HepG2 (cell line): Measurements from ENCODE around the gene LENG1. TPM values are rescaled to one million over a fixed set of nuclear protein-coding genes. Genes with fewer than 3 reads are reported as not detected.

ENCODE experiments used
- ATAC-seq: fragments of 200-7000 bp; cut with Tn5 transposase; 3 replicates; pipeline ENCODE4 v1.9.1; 2020; ENCODE audit warnings: mild to moderate bottlenecking, moderate library complexity
- BruUV-seq: library from RNA; stranded (reverse); fragments of 400-500 nt; replicated peaks from 2 replicates; lab custom pipeline; 2021; lab: Mats Ljungman, UMichigan
- CTCF ChIA-PET: fragments of 300-600 bp; formaldehyde crosslinking; extraction: SDS; loops from one replicate; lab custom pipeline; 2021; ENCODE audit warnings: low total read pairs, inconsistent platforms, low intra/inter-chr PET ratio; lab: Yijun Ruan, JAX
- POLR2A ChIA-PET: fragments of 350-600 bp; sonication (Branson Sonifier 250); formaldehyde crosslinking; loops from one replicate; lab custom pipeline; 2020; ENCODE audit warnings: antibody characterized with exemption, inconsistent platforms; lab: Yijun Ruan, JAX
- DNase-seq: peaks from one replicate; pipeline ENCODE4 v3.0.0-alpha.2; 2015; ENCODE audit warnings: low spot score
- FAIRE-seq: peaks from 3 replicates; lab custom pipeline; 2011; peaks lifted over from hg19 to GRCh38; lab: Jason Lieb, UNC
- H2AFZ ChIP-seq: one replicate; pipeline ENCODE4 v1.6.1; 2011; ENCODE audit warnings: low read length, inconsistent platforms
- H3K27ac ChIP-seq: fragments of 300-600 bp; 3 replicates; pipeline ENCODE4 v1.8.0; 2011; ENCODE audit warnings: mixed run types, mild to moderate bottlenecking, mixed read lengths, low read length, inconsistent platforms; ENCODE audit not compliant: insufficient read depth; ENCODE audit errors: extremely low read length
- H3K27me3 ChIP-seq, 2 experiments: fragments of 200-600 bp in 1 of 2; 2 replicates in 1 of 2; 3 replicates in 1 of 2; pipeline versions ENCODE4 v1.6.0 to v1.8.0; 2011; ENCODE audit warnings: low read length in 2 of 2, mild to moderate bottlenecking in 2 of 2, moderate library complexity in 2 of 2, inconsistent platforms in 1 of 2; ENCODE audit not compliant: insufficient read depth in 2 of 2, control insufficient read depth in 1 of 2
- H3K36me3 ChIP-seq, 2 experiments: fragments of 200-600 bp in 1 of 2; replicated peaks in 1 of 2; 2 replicates in 1 of 2; 3 replicates in 1 of 2; pipeline versions ENCODE4 v1.5.1 to v1.8.0; 2011; ENCODE audit warnings: low read length in 2 of 2, inconsistent platforms in 1 of 2; ENCODE audit not compliant: insufficient read depth in 2 of 2, control insufficient read depth in 1 of 2
- H3K4me1 ChIP-seq: 2 replicates; pipeline ENCODE4 v1.5.1; 2012; ENCODE audit warnings: low read length, inconsistent platforms; ENCODE audit not compliant: insufficient read depth
- H3K4me2 ChIP-seq: 2 replicates; pipeline ENCODE4 v1.6.0; 2011; ENCODE audit warnings: low read depth, low read length, inconsistent platforms
- H3K4me3 ChIP-seq, 3 experiments: fragments of 200-600 bp in 1 of 3; sonication (generic), shearing (Covaris generic) in 1 of 3; replicated peaks in 1 of 3; 2 replicates each; pipeline ENCODE4 v1.5.1; 2011 to 2016; ENCODE audit warnings: low read length in 3 of 3, inconsistent platforms in 2 of 3, low read depth in 2 of 3, mild to moderate bottlenecking in 2 of 3, control low read depth in 1 of 3, mixed read lengths in 1 of 3; ENCODE audit not compliant: insufficient read depth in 1 of 3
- H3K79me2 ChIP-seq: one replicate; pipeline ENCODE4 v1.6.1; 2011; ENCODE audit warnings: low read length, inconsistent platforms; ENCODE audit not compliant: insufficient read depth
- H3K9ac ChIP-seq: 2 replicates; pipeline ENCODE4 v1.6.0; 2011; ENCODE audit warnings: mild to moderate bottlenecking, low read depth, low read length, inconsistent platforms; ENCODE audit not compliant: insufficient read depth
- H3K9me3 ChIP-seq: 2 replicates; pipeline ENCODE4 v1.5.1; 2012; ENCODE audit warnings: mild to moderate bottlenecking, low read length
- H4K20me1 ChIP-seq: 2 replicates; pipeline ENCODE4 v1.6.0; 2011; ENCODE audit warnings: inconsistent platforms, mild to moderate bottlenecking, low read length, moderate library complexity; ENCODE audit not compliant: insufficient read depth
- GABPB1 ChIP-seq: IDR thresholded peaks from 2 replicates; pipeline ENCODE4 v1.6.1; 2016; ENCODE audit warnings: mild to moderate bottlenecking, missing genetic modification reagents, moderate library complexity, missing compliant biosample characterization
- MTF2 ChIP-seq: sonication (generic); formaldehyde crosslinking; IDR thresholded peaks from 2 replicates; pipeline ENCODE4 v1.5.0; 2020; ENCODE audit warnings: missing genetic modification reagents, borderline replicate concordance
- PAF1 ChIP-seq: IDR thresholded peaks from 2 replicates; pipeline ENCODE4 v1.6.1; 2016; ENCODE audit warnings: missing genetic modification reagents, missing compliant biosample characterization
- PBX2 ChIP-seq: IDR thresholded peaks from 2 replicates; pipeline ENCODE4 v1.6.1; 2016; ENCODE audit warnings: control low read depth
- POLR2A ChIP-seq, 2 experiments: IDR thresholded peaks; 2 replicates each; pipeline ENCODE4 v1.6.1; 2011; ENCODE audit warnings: low read depth in 2 of 2, low read length in 2 of 2, mild to moderate bottlenecking in 1 of 2, moderate library complexity in 1 of 2; ENCODE audit not compliant: insufficient read depth in 1 of 2
- POLR2AphosphoS5 ChIP-seq: IDR thresholded peaks from 2 replicates; pipeline ENCODE4 v1.6.1; 2012; ENCODE audit warnings: low read depth, low read length
- RBFOX2 ChIP-seq: fragments of 200-400 bp; formaldehyde crosslinking; IDR thresholded peaks from 2 replicates; pipeline ENCODE4 v1.6.1; 2017; ENCODE audit warnings: low read depth, mild to moderate bottlenecking, low read length
- RBM22 ChIP-seq: fragments of 200-400 bp; formaldehyde crosslinking; optimal IDR thresholded peaks from 2 replicates; pipeline ENCODE3; 2017; ENCODE audit warnings: mild to moderate bottlenecking, low read length, moderate library complexity
- RCOR2 ChIP-seq: IDR thresholded peaks from 2 replicates; pipeline ENCODE4 v1.6.1; 2016; ENCODE audit warnings: missing biosample characterization, missing genetic modification reagents
- RFX3 ChIP-seq: IDR thresholded peaks from 2 replicates; pipeline ENCODE4 v1.6.1; 2016; ENCODE audit warnings: missing biosample characterization, missing genetic modification reagents
- RFXAP ChIP-seq: sonication (generic); formaldehyde crosslinking; IDR thresholded peaks from 2 replicates; pipeline ENCODE4 v1.4.0; 2020; ENCODE audit warnings: missing genetic modification reagents, borderline replicate concordance
- SMAD9 ChIP-seq: sonication (generic); formaldehyde crosslinking; IDR thresholded peaks from 2 replicates; pipeline ENCODE4 v1.5.1; 2020; ENCODE audit warnings: mild to moderate bottlenecking, missing genetic modification reagents
- SRSF9 ChIP-seq: fragments of 200-400 bp; formaldehyde crosslinking; IDR thresholded peaks from 2 replicates; pipeline ENCODE4 v1.6.1; 2018; ENCODE audit warnings: borderline replicate concordance, mild to moderate bottlenecking, low read depth, low read length; ENCODE audit not compliant: insufficient read depth, poor library complexity, severe bottlenecking
- XBP1 ChIP-seq: sonication (generic); formaldehyde crosslinking; IDR thresholded peaks from 2 replicates; pipeline ENCODE4 v1.5.0; 2020; ENCODE audit warnings: missing genetic modification reagents
- ZNF44 ChIP-seq: sonication (generic); formaldehyde crosslinking; IDR thresholded peaks from 2 replicates; pipeline ENCODE4 v1.5.1; 2020; ENCODE audit warnings: mild to moderate bottlenecking, missing genetic modification reagents
- ZNF709 ChIP-seq: sonication (generic); formaldehyde crosslinking; IDR thresholded peaks from 2 replicates; pipeline ENCODE4 v1.5.0; 2020; ENCODE audit warnings: mild to moderate bottlenecking, missing genetic modification reagents
- ZSCAN9 ChIP-seq: IDR thresholded peaks from 2 replicates; pipeline ENCODE4 v1.6.1; 2016; ENCODE audit warnings: borderline replicate concordance
- WGBS: methylation state at CpG from one replicate; pipeline ENCODE4 v1.1.6; 2017; ENCODE audit warnings: low lambda C conversion rate; 5-methylcytosine and 5-hydroxymethylcytosine counted together
- in situ Hi-C: cut with HindIII; loops from 2 replicates; pipeline ENCODE4 v1.10.0; 2017; ENCODE audit warnings: low pct_unique_long_range_greater_than_20kb; ENCODE audit not compliant: extremely low pct_ligation_motif_present
- intact Hi-C: fragments of 100-400 bp; cut with micrococcal nuclease; formaldehyde crosslinking; loops from one replicate; pipeline ENCODE4 v1.10.0; 2022; ENCODE audit not compliant: unreplicated experiment
- polyA plus RNA-seq, 8 experiments: library from polyadenylated mRNA; depleted of rRNA in 3 of 8; stranded (reverse) in 7 of 8; unstranded in 1 of 8; fragments of >200 nt; fragmentation: Illumina TruSeq in 4 of 8; extraction: Trizol in 4 of 8; gene quantifications; 2 replicates each; pipeline versions ENCODE4 v1.2.1 to v1.2.3, GENCODE V29; 2011 to 2016; ENCODE audit warnings: low read depth in 4 of 8, missing spikeins in 1 of 8, mixed read lengths in 1 of 8; ENCODE audit not compliant: insufficient read depth in 1 of 8
- total RNA-seq, 5 experiments: library from RNA; depleted of rRNA; stranded (reverse); fragments of >200 nt; fragmentation: Illumina TruSeq; extraction: Trizol; gene quantifications; 2 replicates each; pipeline ENCODE4 v1.2.3, GENCODE V29; 2016; ENCODE audit warnings: low read depth in 1 of 5
- TF ChIP-seq, protein P1 (sequence below): sonication (generic); formaldehyde crosslinking; IDR thresholded peaks from 2 replicates; pipeline ENCODE4 v1.4.0; 2020; ENCODE audit warnings: mild to moderate bottlenecking, missing genetic modification reagents

LENG1 gene
- total and polyA plus RNA-seq, 2 of the 13 experiments (the other 11 are each of a cell fraction or from before 2014, with no cell fraction given), result 1.8 to 3.8 TPM

- TF ChIP-seq POLR2AphosphoS5 (peak; percentile 16), RFXAP (no peak), POLR2A (IDR thresholded peaks at IDR 0.05; ENCODE audit: insufficient read depth in 1 of 2, low read depth in 2 of 2, low read length in 2 of 2) (peak in 1 of 2 experiments; percentile 4; a peak in 2 of 4 replicates), GABPB1 (no peak), PAF1 (0 out of 2 replicates have a peak, but pooled peaks have one; percentile 17), RBM22 (peak; percentile 39), ZNF709 (CRISPR knock-in tag) (no peak), RBFOX2 (peak; percentile 35; the same call in 1 of the 2 replicates)
- H3K9me3 ChIP-seq, result no peaks in the 10 kb centered on the region
- DNase-seq (no peak), ATAC-seq (no peak), FAIRE-seq (no peak)
- H3K9ac ChIP-seq, result peak overlapping the region; percentile 20; the same call in 1 of the 2 replicates
- H3K27ac ChIP-seq, result no peak overlapping the region
- peaks cover 54% of the 10 kb centered on the region for H3K79me2 ChIP-seq
- H3K4me2 ChIP-seq, result peak overlapping the region; percentile 87
- ChIA-PET CTCF (no interaction called here), POLR2A (interaction anchor here (0.7 to 8.7 kb wide), 2 partner anchors 14 to 68 kb away, joined by 4 to 306 read pairs; partner anchors contain the start of genes MBOAT7 and TSEN34)
- H2AFZ ChIP-seq, result no peak overlapping the region
- in situ Hi-C loops (no loop called here), intact Hi-C loops (loop anchor here (5.0 kb wide), 1 partner anchor 68 kb away; the partner anchor contains the start of gene CNOT3)
- peaks cover 24 to 68% of the 10 kb centered on the region in 2 experiments for H3K36me3 ChIP-seq
- no peaks in the 10 kb centered on the region; a peak in 1 of 5 replicates for H3K27me3 ChIP-seq
- H4K20me1 ChIP-seq, result peaks cover 81% of the 10 kb centered on the region
- 91% methylated on average over 4 of the region's 4 CpGs for WGBS
- H3K4me3 ChIP-seq, result peak overlapping the region in 1 of 3 experiments; percentile 83; a peak in 1 of 6 replicates
- no TSS peak for BruUV-seq
- peaks cover 89% of the 10 kb centered on the region for H3K4me1 ChIP-seq
Observed at GRCh38 chr19:54204767-54205468, 45.4 kb upstream of the LENG1 start.

DNA sequence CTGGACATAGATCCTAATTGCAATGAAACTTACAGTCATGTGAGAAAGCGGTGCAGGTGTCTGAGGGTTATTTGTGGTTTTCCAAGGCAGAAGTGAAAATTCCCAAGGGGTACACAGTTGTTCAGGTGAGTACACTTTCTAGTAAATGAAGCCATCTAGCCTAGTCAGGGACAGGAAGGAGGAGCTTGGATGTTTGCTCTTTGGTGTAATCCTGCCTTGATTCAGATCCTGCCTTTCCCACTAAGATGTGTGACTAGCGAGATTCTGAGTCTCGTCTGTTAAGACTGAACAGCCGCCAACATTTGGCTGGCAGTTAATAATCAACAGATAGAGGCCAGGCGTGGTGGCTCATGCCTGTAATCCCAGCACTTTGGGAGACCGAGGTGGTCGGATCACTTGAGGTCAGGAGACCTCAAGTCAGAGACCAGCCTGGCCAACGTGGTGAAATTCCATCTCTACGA, 43.7 kb upstream of the LENG1 start:
- 21% methylated on average over 7 of the region's 9 CpGs for WGBS
- Histone ChIP-seq H3K4me1 (peaks cover 75% of the 10 kb centered on the region), H3K27me3 (no peaks in the 10 kb centered on the region; a peak in 1 of 5 replicates), H3K79me2 (peaks cover 54% of the 10 kb centered on the region), H2AFZ (no peak overlapping the region), H3K4me2 (peak overlapping the region; percentile 87), H3K27ac (peak overlapping the region; percentile 24), H4K20me1 (peaks cover 74% of the 10 kb centered on the region), H3K9me3 (no peaks in the 10 kb centered on the region), H3K9ac (peak overlapping the region; percentile 96), H3K4me3 (peak overlapping the region; percentile 61 to 83 (median 72)), H3K36me3 (peaks cover 24 to 68% of the 10 kb centered on the region in 2 experiments)
- no TSS peak for BruUV-seq
- intact Hi-C loops, result loop anchor here (5.0 kb wide), 1 partner anchor 66 kb away; the partner anchor contains the start of gene CNOT3
- DNase-seq (peak; percentile 82), FAIRE-seq (peak; percentile 93), ATAC-seq (peak; percentile 32)
- in situ Hi-C loops, result no loop called here
- ChIA-PET POLR2A (interaction anchor here (0.6 to 8.7 kb wide), 4 partner anchors 8 to 66 kb away, joined by 3 to 306 read pairs (median 5); partner anchors contain the start of genes CNOT3, MBOAT7 and TSEN34), CTCF (no interaction called here)
- peak in 1 of 2 experiments; percentile 19; a peak in 1 of 4 replicates for TF ChIP-seq POLR2A (IDR thresholded peaks at IDR 0.05; ENCODE audit: insufficient read depth in 1 of 2, low read depth in 2 of 2, low read length in 2 of 2)
- TF ChIP-seq RCOR2, result 0 out of 2 replicates have a peak, but pooled peaks have one; percentile 31
- TF ChIP-seq ZSCAN9 (CRISPR knock-in tag), result no peak
- no peak for TF ChIP-seq MTF2 (CRISPR knock-in tag)
- TF ChIP-seq, protein P1, sequence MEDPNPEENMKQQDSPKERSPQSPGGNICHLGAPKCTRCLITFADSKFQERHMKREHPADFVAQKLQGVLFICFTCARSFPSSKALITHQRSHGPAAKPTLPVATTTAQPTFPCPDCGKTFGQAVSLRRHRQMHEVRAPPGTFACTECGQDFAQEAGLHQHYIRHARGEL (CRISPR knock-in tag), result no peak
- no peak for TF ChIP-seq SMAD9 (CRISPR knock-in tag)
- TF ChIP-seq ZNF44 (CRISPR knock-in tag), result no peak
- no peak for TF ChIP-seq PBX2 (CRISPR knock-in tag)
- no peak for TF ChIP-seq XBP1 (CRISPR knock-in tag)
- no peak for TF ChIP-seq SRSF9
- no peak for TF ChIP-seq RFX3 (CRISPR knock-in tag)
